K562 (cell line): ENCODE data around the gene DLGAP1. TPM values are rescaled to one million over a fixed set of nuclear protein-coding genes. Genes with fewer than 3 reads are reported as not detected.

Experiments
- ATAC-seq: fragments of 200-7000 bp; cut with Tn5 transposase; 3 replicates; pipeline ENCODE4 v1.9.1; 2020; ENCODE audit warnings: moderate library complexity
- BruUV-seq: library from RNA; stranded (reverse); fragments of 400-500 nt; replicated peaks from 2 replicates; lab custom pipeline; 2021; lab: Mats Ljungman, UMichigan
- CTCF ChIA-PET: fragments of 300-600 bp; formaldehyde crosslinking; extraction: SDS; loops from one replicate; lab custom pipeline; 2021; ENCODE audit warnings: low intra/inter-chr PET ratio; lab: Yijun Ruan, JAX
- POLR2A ChIA-PET: fragments of 300-600, 350-650 bp; sonication (Branson Sonifier 250); formaldehyde crosslinking; extraction: SDS; loops from one replicate; lab custom pipeline; 2021; ENCODE audit warnings: antibody characterized with exemption, inconsistent platforms; lab: Yijun Ruan, JAX
- DNase-seq, 4 experiments: peaks; one replicate each; pipeline versions ENCODE4 v3.0.0 to v3.0.0-alpha.2; 2011 to 2018; ENCODE audit warnings: low spot score in 3 of 4, mixed read lengths in 3 of 4; ENCODE audit errors: extremely low read depth in 1 of 4
- FAIRE-seq: peaks from 2 replicates; lab custom pipeline; 2011; peaks lifted over from hg19 to GRCh38; lab: Jason Lieb, UNC
- H2AFZ ChIP-seq: 2 replicates; pipeline ENCODE4 v1.6.0; 2011; ENCODE audit warnings: low read depth, low read length, control low read depth, inconsistent platforms
- H3K27ac ChIP-seq: fragments of 200-600 bp; 3 replicates; pipeline ENCODE4 v1.8.0; 2011; ENCODE audit warnings: low read depth, mild to moderate bottlenecking, control low read depth, inconsistent platforms, low read length, moderate library complexity, mixed read lengths; ENCODE audit errors: extremely low read depth
- H3K27me3 ChIP-seq, 2 experiments: fragments of 300-600 bp in 1 of 2; 2 replicates in 1 of 2; 3 replicates in 1 of 2; pipeline versions ENCODE4 v1.6.0 to v1.8.0; 2011; ENCODE audit warnings: inconsistent platforms in 2 of 2, low read length in 2 of 2, mild to moderate bottlenecking in 1 of 2, mixed read lengths in 1 of 2, moderate library complexity in 1 of 2; ENCODE audit not compliant: control insufficient read depth in 2 of 2, insufficient read depth in 2 of 2
- H3K36me3 ChIP-seq: fragments of 300-600 bp; 3 replicates; pipeline ENCODE4 v1.8.0; 2011; ENCODE audit warnings: mild to moderate bottlenecking, low read length, inconsistent platforms; ENCODE audit not compliant: control insufficient read depth, insufficient read depth
- H3K4me1 ChIP-seq, 2 experiments: fragments of 200-600 bp in 1 of 2; replicated peaks in 1 of 2; 2 replicates in 1 of 2; 3 replicates in 1 of 2; pipeline versions ENCODE4 v1.5.1 to v1.8.0; 2011; ENCODE audit warnings: inconsistent platforms in 2 of 2, low read length in 2 of 2, mild to moderate bottlenecking in 1 of 2, mixed read lengths in 1 of 2, moderate library complexity in 1 of 2; ENCODE audit not compliant: control insufficient read depth in 2 of 2, insufficient read depth in 2 of 2
- H3K4me2 ChIP-seq: 2 replicates; pipeline ENCODE4 v1.6.1; 2011; ENCODE audit warnings: low read length, control low read depth, inconsistent platforms, mixed read lengths; ENCODE audit not compliant: insufficient read depth
- H3K4me3 ChIP-seq: fragments of 200-600 bp; sonication (generic), shearing (Covaris generic); 2 replicates; pipeline ENCODE4 v1.5.1; 2016; ENCODE audit warnings: control low read depth, inconsistent platforms
- H3K79me2 ChIP-seq: fragments of 200-600 bp; 3 replicates; pipeline ENCODE4 v1.8.0; 2011; ENCODE audit warnings: low read length, inconsistent platforms; ENCODE audit not compliant: control insufficient read depth, insufficient read depth
- H3K9ac ChIP-seq, 2 experiments: 2 replicates each; pipeline versions ENCODE4 v1.6.0 to v1.6.1; 2011; ENCODE audit warnings: low read depth in 2 of 2, low read length in 2 of 2, control low read depth in 1 of 2, inconsistent platforms in 1 of 2, mild to moderate bottlenecking in 1 of 2, mixed read lengths in 1 of 2; ENCODE audit not compliant: insufficient read depth in 1 of 2
- H3K9me1 ChIP-seq: one replicate; pipeline ENCODE4 v1.6.0; 2011; ENCODE audit warnings: inconsistent platforms, mild to moderate bottlenecking, low read length, moderate library complexity; ENCODE audit not compliant: control insufficient read depth, insufficient read depth
- H3K9me3 ChIP-seq: replicated peaks from 2 replicates; pipeline ENCODE4 v1.5.1; 2011; ENCODE audit warnings: low read depth, low read length, inconsistent platforms; ENCODE audit not compliant: control insufficient read depth, insufficient read depth
- H4K20me1 ChIP-seq: replicated peaks from 2 replicates; pipeline ENCODE4 v1.6.1; 2011; ENCODE audit warnings: low read length, inconsistent platforms, mixed read lengths; ENCODE audit not compliant: control insufficient read depth, insufficient read depth
- GABPA ChIP-seq: fragments of 200-800 bp; sonication (Bioruptor generic); conservative IDR thresholded peaks from 2 replicates; pipeline ENCODE4 v1.6.1; 2016; ENCODE audit warnings: low read depth, missing genetic modification characterization, missing compliant biosample characterization
- IFI16 ChIP-seq: fragments of 250-450 bp; sonication (Bioruptor Pico); IDR thresholded peaks from 2 replicates; pipeline ENCODE4 v2.1.2; 2022; ENCODE audit warnings: mild to moderate bottlenecking, inconsistent platforms
- PRMT5 ChIP-seq: sonication (generic); formaldehyde crosslinking; IDR thresholded peaks from 2 replicates; pipeline ENCODE4 v1.5.0; 2020; ENCODE audit warnings: missing genetic modification reagents
- WGBS: fragments of 100-300 bp; shearing (Covaris generic); methylation state at CpG from one replicate; pipeline ENCODE4 v1.1.6; 2016; ENCODE audit warnings: low coverage, mixed read lengths; ENCODE audit not compliant: insufficient coverage; ENCODE audit errors: missing lambda C conversion rate; 5-methylcytosine and 5-hydroxymethylcytosine counted together
- in situ Hi-C: fragments of 300-500 bp; cut with MboI; formaldehyde crosslinking; loops from 4 replicates; pipeline ENCODE4 v1.15.0; 2018; ENCODE audit warnings: inconsistent platforms, mixed read lengths
- intact Hi-C: fragments of 100-400 bp; cut with micrococcal nuclease; formaldehyde crosslinking; loops from 2 replicates; pipeline ENCODE4 v1.14.2; 2022
- polyA plus RNA-seq, 8 experiments: library from polyadenylated mRNA; depleted of rRNA in 4 of 8; stranded (reverse) in 5 of 8; unstranded in 3 of 8; fragments of >200 nt; fragmentation: Nextera tagmentation in 2 of 8; fragmentation: Illumina TruSeq in 1 of 8; extraction: Ambion mirVana in 2 of 8; extraction: Trizol in 1 of 8; gene quantifications; 2 replicates each; pipeline versions ENCODE4 v1.2.1 to v1.2.3, GENCODE V29; 2011 to 2014; ENCODE audit warnings: inconsistent platforms in 1 of 8, missing spikeins in 1 of 8
- total RNA-seq, 7 experiments: library from RNA; depleted of rRNA in 6 of 7; stranded (reverse); fragments of >200 nt in 6 of 7; fragmentation: Illumina TruSeq in 2 of 7; extraction: Trizol in 2 of 7; gene quantifications; 2 replicates each; pipeline versions ENCODE4 v1.2.1 to v1.2.3, GENCODE V29; 2011 to 2021; ENCODE audit warnings: low replicate concordance in 1 of 7
- TF ChIP-seq, protein P1 (sequence below): fragments of 450-650 bp; IDR thresholded peaks from one replicate; pipeline ENCODE4 v1.6.1; 2018; ENCODE audit warnings: mild to moderate bottlenecking, moderate library complexity; ENCODE audit not compliant: partially characterized antibody
- TF ChIP-seq, protein P2 (sequence below), 2 experiments: fragments of 450-650 bp; IDR thresholded peaks; 2 replicates each; pipeline ENCODE4 v1.6.1; 2016
- TF ChIP-seq, protein P3 (sequence below): fragments of 250-450 bp; sonication (Bioruptor Pico); IDR thresholded peaks from 2 replicates; pipeline ENCODE4 v1.6.1; 2021; ENCODE audit warnings: mild to moderate bottlenecking
- TF ChIP-seq, protein P4 (sequence below): IDR thresholded peaks from 3 replicates; pipeline ENCODE4 v1.6.1; 2011; ENCODE audit warnings: borderline replicate concordance, mild to moderate bottlenecking, moderate library complexity; ENCODE audit not compliant: insufficient read length; ENCODE audit errors: extremely low read depth

The DLGAP1 gene
- total and polyA plus RNA-seq, 9 of the 15 experiments (the other 6 are each of a cell fraction or from before 2014, with no cell fraction given): 0.04 to 0.22 (median 0.08) TPM

DNA sequence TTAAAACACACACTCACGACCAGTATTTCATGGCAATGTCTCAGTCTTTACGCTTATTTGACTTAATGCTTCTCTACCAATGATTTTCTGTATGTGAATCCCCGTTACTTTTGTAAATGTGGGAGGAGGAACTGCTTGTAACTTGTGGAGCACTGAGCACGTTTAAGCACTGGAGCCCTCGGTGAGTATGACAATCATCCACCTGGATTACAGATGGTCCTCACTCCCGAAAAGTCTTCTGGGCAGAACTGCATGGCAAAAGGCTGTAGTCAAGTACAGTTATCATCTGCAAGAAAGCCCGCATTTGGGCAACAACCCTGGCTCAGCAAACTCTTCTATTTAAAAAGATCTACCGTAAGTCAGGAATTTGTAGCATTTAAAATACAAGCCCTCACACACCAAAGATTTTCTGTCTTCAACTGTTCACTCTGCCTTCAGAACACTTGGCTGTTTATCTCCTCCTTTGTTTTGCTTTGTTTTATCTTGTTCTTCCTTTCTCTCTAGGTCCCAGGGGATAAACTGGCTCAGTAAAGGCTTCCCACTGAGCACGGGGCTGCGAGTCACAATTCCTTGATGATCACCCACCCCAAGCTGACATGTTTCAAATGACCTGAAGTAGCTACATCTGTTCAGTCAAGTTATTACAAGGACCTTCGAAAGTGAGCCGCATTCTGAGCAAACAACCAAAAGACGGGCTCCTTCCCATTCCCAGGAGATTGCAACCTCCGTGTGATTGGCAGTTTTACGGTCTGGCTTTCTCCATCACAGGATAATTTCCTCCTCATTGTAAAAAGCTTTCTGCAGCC, 102.2 kb downstream of the DLGAP1 start:
- ATAC-seq (no peak), DNase-seq (no peak), FAIRE-seq (no peak)
- H3K36me3 ChIP-seq: no peaks in the 10 kb centered on the region
- no peaks in the 10 kb centered on the region for H3K27me3 ChIP-seq
- H3K9ac ChIP-seq: no peak overlapping the region
- CTCF ChIA-PET: no interaction called here
- POLR2A ChIA-PET: no interaction called here
- H3K4me2 ChIP-seq: no peak overlapping the region
- in situ Hi-C loops: no loop called here
- H3K4me3 ChIP-seq: no peak overlapping the region
- no TSS peak for BruUV-seq
- no peak overlapping the region for H3K27ac ChIP-seq
- TF ChIP-seq, protein P1, sequence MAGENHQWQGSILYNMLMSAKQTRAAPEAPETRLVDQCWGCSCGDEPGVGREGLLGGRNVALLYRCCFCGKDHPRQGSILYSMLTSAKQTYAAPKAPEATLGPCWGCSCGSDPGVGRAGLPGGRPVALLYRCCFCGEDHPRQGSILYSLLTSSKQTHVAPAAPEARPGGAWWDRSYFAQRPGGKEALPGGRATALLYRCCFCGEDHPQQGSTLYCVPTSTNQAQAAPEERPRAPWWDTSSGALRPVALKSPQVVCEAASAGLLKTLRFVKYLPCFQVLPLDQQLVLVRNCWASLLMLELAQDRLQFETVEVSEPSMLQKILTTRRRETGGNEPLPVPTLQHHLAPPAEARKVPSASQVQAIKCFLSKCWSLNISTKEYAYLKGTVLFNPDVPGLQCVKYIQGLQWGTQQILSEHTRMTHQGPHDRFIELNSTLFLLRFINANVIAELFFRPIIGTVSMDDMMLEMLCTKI: no peak
- TF ChIP-seq, protein P2, sequence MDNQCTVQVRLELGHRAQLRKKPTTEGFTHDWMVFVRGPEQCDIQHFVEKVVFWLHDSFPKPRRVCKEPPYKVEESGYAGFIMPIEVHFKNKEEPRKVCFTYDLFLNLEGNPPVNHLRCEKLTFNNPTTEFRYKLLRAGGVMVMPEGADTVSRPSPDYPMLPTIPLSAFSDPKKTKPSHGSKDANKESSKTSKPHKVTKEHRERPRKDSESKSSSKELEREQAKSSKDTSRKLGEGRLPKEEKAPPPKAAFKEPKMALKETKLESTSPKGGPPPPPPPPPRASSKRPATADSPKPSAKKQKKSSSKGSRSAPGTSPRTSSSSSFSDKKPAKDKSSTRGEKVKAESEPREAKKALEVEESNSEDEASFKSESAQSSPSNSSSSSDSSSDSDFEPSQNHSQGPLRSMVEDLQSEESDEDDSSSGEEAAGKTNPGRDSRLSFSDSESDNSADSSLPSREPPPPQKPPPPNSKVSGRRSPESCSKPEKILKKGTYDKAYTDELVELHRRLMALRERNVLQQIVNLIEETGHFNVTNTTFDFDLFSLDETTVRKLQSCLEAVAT (IDR thresholded peaks at IDR 0.05): no peak
- TF ChIP-seq, protein P3, sequence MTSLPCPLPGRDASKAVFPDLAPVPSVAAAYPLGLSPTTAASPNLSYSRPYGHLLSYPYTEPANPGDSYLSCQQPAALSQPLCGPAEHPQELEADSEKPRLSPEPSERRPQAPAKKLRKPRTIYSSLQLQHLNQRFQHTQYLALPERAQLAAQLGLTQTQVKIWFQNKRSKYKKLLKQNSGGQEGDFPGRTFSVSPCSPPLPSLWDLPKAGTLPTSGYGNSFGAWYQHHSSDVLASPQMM (CRISPR knock-in tag): no peak
- TF ChIP-seq GABPA (tag): no peak
- TF ChIP-seq PRMT5 (CRISPR knock-in tag): no peak
- TF ChIP-seq, protein P4, sequence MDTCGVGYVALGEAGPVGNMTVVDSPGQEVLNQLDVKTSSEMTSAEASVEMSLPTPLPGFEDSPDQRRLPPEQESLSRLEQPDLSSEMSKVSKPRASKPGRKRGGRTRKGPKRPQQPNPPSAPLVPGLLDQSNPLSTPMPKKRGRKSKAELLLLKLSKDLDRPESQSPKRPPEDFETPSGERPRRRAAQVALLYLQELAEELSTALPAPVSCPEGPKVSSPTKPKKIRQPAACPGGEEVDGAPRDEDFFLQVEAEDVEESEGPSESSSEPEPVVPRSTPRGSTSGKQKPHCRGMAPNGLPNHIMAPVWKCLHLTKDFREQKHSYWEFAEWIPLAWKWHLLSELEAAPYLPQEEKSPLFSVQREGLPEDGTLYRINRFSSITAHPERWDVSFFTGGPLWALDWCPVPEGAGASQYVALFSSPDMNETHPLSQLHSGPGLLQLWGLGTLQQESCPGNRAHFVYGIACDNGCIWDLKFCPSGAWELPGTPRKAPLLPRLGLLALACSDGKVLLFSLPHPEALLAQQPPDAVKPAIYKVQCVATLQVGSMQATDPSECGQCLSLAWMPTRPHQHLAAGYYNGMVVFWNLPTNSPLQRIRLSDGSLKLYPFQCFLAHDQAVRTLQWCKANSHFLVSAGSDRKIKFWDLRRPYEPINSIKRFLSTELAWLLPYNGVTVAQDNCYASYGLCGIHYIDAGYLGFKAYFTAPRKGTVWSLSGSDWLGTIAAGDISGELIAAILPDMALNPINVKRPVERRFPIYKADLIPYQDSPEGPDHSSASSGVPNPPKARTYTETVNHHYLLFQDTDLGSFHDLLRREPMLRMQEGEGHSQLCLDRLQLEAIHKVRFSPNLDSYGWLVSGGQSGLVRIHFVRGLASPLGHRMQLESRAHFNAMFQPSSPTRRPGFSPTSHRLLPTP: no peak
- no peak for TF ChIP-seq IFI16
- H4K20me1 ChIP-seq: no peaks in the 10 kb centered on the region
- intact Hi-C loops: no loop called here
- H3K9me1 ChIP-seq: no peaks in the 10 kb centered on the region
- no peaks in the 10 kb centered on the region for H3K79me2 ChIP-seq
- H3K4me1 ChIP-seq: no peaks in the 10 kb centered on the region
- H2AFZ ChIP-seq: no peak overlapping the region
- H3K9me3 ChIP-seq: no peaks in the 10 kb centered on the region
- WGBS: 1% methylated on average over 15 of the region's 15 CpGs
